H1 (cell line): Measurements from ENCODE around the gene TRPM6. TPM values are rescaled to one million over a fixed set of nuclear protein-coding genes. Genes with fewer than 3 reads are reported as not detected.

ENCODE experiments used
- GTF2F1 ChIP-seq: IDR thresholded peaks from 2 replicates; pipeline ENCODE4 v1.6.1; 2012; ENCODE audit warnings: low read depth, low read length, improper control_type of control experiment, borderline replicate concordance
- NRF1 ChIP-seq: IDR thresholded peaks from 2 replicates; pipeline ENCODE4 v1.6.1; 2011; ENCODE audit warnings: mild to moderate bottlenecking, low read depth, low read length, improper control_type of control experiment
- POLR2AphosphoS5 ChIP-seq: IDR thresholded peaks from 2 replicates; pipeline ENCODE4 v1.6.1; 2011; ENCODE audit warnings: low read depth, low read length
- POU5F1 ChIP-seq: IDR thresholded peaks from 2 replicates; pipeline ENCODE4 v1.6.1; 2011; ENCODE audit warnings: low read depth, mild to moderate bottlenecking, low read length, moderate library complexity
- RFX5 ChIP-seq: IDR thresholded peaks from 2 replicates; pipeline ENCODE4 v1.6.1; 2011; ENCODE audit warnings: low read depth, low read length, improper control_type of control experiment, borderline replicate concordance
- SP2 ChIP-seq: IDR thresholded peaks from 2 replicates; pipeline ENCODE4 v1.6.1; 2012; ENCODE audit warnings: mild to moderate bottlenecking, low read length, inconsistent platforms
- polyA plus RNA-seq, 7 experiments: library from polyadenylated mRNA; depleted of rRNA in 3 of 7; stranded (reverse) in 5 of 7; unstranded in 2 of 7; fragments of >200 nt in 5 of 7; fragments of 200-250 nt in 2 of 7; gene quantifications; 1 replicate in 5 of 7; 2 replicates in 1 of 7; 4 replicates in 1 of 7; pipeline versions ENCODE4 v1.2.1 to v1.2.3, GENCODE V29; 2011 to 2013; ENCODE audit warnings: missing spikeins in 2 of 7, mixed read lengths in 2 of 7
- total RNA-seq: library from RNA; stranded (reverse); fragmentation: NEBNext Ultra II Directional; extraction: Animal tissue kit (Norgen Biotek cat#: 25700); gene quantifications from 2 replicates; pipeline ENCODE4 v1.2.1, GENCODE V29; 2021

The TRPM6 gene
- total and polyA plus RNA-seq, 2 of the 8 experiments (the other 6 are each of a cell fraction or from before 2014, with no cell fraction given), result 0.45 to 1.5 TPM

GRCh38 chr9:74920944-74921626 is 33.4 kb upstream of the TRPM6 start (continued):
- TF ChIP-seq NRF1 (no peak), POU5F1 (no peak), RFX5 (no peak), SP2 (no peak), GTF2F1 (no peak), POLR2AphosphoS5 (no peak)
